BLaER1 (cell line): ENCODE measurements around the gene KLHDC4.

Source experiments
- H3K27ac ChIP-seq: shearing (Covaris generic); formaldehyde crosslinking; 2 replicates; pipeline ENCODE4 v1.8.1; 2022
- H3K27me3 ChIP-seq: shearing (Covaris generic); formaldehyde crosslinking; 2 replicates; pipeline ENCODE4 v1.8.1; 2022
- H3K36me3 ChIP-seq: shearing (Covaris generic); formaldehyde crosslinking; 2 replicates; pipeline ENCODE4 v1.8.1; 2022
- H3K4me1 ChIP-seq: shearing (Covaris generic); formaldehyde crosslinking; 2 replicates; pipeline ENCODE4 v1.8.1; 2022
- H3K4me2 ChIP-seq: shearing (Covaris generic); formaldehyde crosslinking; 2 replicates; pipeline ENCODE4 v1.8.1; 2022
- H3K4me3 ChIP-seq: shearing (Covaris generic); formaldehyde crosslinking; 2 replicates; pipeline ENCODE4 v1.8.1; 2022
- H3K9ac ChIP-seq: shearing (Covaris generic); formaldehyde crosslinking; 2 replicates; pipeline ENCODE4 v1.8.1; 2022
- H3K9me3 ChIP-seq: shearing (Covaris generic); formaldehyde crosslinking; 2 replicates; pipeline ENCODE4 v1.8.1; 2022
- H4K20me1 ChIP-seq: shearing (Covaris generic); formaldehyde crosslinking; 2 replicates; pipeline ENCODE4 v1.8.1; 2022
- Cebpa-rat ChIP-seq: shearing (Covaris generic); IDR thresholded peaks from 2 replicates; pipeline ENCODE4 v1.8.1; 2022

Gene KLHDC4

DNA sequence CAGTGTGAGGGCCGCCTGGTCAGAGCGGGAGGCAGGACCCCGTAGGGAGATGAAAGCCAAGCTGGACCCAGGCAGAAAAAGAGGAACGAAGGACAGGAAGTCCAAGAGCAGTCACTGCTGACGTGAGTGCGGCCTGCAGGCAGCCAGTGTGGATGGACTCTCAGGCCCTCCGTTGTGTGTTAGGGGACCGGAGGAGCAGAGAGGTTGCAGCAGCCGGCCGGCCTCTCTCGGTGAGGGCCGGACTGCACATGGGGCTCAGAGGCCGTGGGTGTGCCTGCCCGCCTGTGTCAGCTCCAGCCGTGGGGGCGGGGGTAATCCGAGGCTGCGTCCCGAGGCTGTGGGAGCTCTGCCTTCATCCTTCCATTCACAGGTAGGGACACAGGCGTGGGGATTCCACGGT is 96.1 kb downstream of the KLHDC4 start:
- H3K9me3 ChIP-seq, result no peaks in the 10 kb centered on the region
- no peak overlapping the region for H3K9ac ChIP-seq
- H3K4me3 ChIP-seq, result no peak overlapping the region
- H3K36me3 ChIP-seq, result no peaks in the 10 kb centered on the region
- no peak overlapping the region for H3K27ac ChIP-seq
- peaks cover 36% of the 10 kb centered on the region for H3K4me1 ChIP-seq
- no peak overlapping the region for H3K4me2 ChIP-seq
- TF ChIP-seq Cebpa-rat, result no peak
- H3K27me3 ChIP-seq, result no peaks in the 10 kb centered on the region
- no peaks in the 10 kb centered on the region for H4K20me1 ChIP-seq

DNA sequence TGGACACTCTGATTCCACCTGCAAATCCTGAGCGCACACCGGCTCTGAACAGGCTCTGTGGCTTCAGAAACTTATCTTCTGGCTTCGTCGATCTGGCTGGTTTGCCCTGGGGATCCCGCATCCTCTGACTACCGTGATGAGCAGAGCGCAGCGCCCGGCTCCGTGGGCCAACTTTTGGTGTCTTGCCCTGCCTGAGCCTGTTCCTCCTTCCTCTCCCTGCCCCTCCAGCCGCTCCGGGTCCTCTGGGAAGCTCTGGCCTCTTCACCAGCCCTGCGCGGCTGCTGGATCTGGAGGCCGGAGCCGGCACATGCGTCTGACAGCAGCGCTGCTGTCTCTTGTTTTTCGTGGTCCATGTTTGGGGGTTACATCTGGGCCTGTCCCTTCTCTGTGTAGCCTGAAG is 97.8 kb downstream of the KLHDC4 start:
- H3K4me3 ChIP-seq, result no peak overlapping the region
- H4K20me1 ChIP-seq, result no peaks in the 10 kb centered on the region
- H3K27ac ChIP-seq, result no peak overlapping the region
- peak overlapping the region; percentile 3; the same call in 1 of the 2 replicates for H3K4me2 ChIP-seq
- no peak overlapping the region for H3K9ac ChIP-seq
- no peaks in the 10 kb centered on the region for H3K9me3 ChIP-seq
- no peaks in the 10 kb centered on the region for H3K27me3 ChIP-seq
- no peaks in the 10 kb centered on the region for H3K36me3 ChIP-seq
- no peak for TF ChIP-seq Cebpa-rat
- peaks cover 24% of the 10 kb centered on the region for H3K4me1 ChIP-seq

- H3K27ac ChIP-seq, result no peak overlapping the region
- H3K9ac ChIP-seq, result no peak overlapping the region
- no peak for TF ChIP-seq Cebpa-rat
- no peak overlapping the region for H3K4me3 ChIP-seq
- no peaks in the 10 kb centered on the region for H3K36me3 ChIP-seq
- no peaks in the 10 kb centered on the region for H3K9me3 ChIP-seq
- no peaks in the 10 kb centered on the region for H3K27me3 ChIP-seq
- peaks cover 26% of the 10 kb centered on the region for H3K4me1 ChIP-seq
- H4K20me1 ChIP-seq, result no peaks in the 10 kb centered on the region
- no peak overlapping the region for H3K4me2 ChIP-seq
Observed at GRCh38 chr16:87667443-87667842, 98.3 kb downstream of the KLHDC4 start.

- Histone ChIP-seq H3K27me3 (no peaks in the 10 kb centered on the region), H4K20me1 (no peaks in the 10 kb centered on the region), H3K9ac (no peak overlapping the region), H3K4me3 (no peak overlapping the region), H3K4me1 (peaks cover 30% of the 10 kb centered on the region), H3K36me3 (no peaks in the 10 kb centered on the region), H3K9me3 (no peaks in the 10 kb centered on the region), H3K27ac (no peak overlapping the region), H3K4me2 (peak overlapping the region; percentile 27; the same call in 1 of the 2 replicates)
- no peak for TF ChIP-seq Cebpa-rat
Observed at GRCh38 chr16:87666919-87667318, 98.9 kb downstream of the KLHDC4 start.

DNA sequence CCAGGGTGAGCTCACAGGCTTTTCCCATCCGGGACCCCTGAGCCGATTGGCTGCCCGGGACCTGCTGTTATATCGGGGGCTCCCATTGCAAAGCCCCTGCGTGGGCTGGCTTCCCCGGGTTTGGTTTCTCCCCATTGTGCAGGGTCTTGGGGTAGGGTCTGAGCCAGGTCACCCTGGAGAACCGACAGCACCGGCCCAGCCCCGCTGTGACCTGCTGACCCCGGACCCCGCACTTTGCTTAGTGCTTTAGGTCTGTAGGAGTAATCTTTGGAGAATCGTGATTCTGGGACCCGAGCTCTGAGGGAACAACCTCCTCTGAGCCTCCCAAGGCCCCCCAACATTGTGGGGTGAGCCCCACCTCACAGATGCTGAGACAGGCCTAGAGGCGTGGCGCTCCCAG is 100.6 kb downstream of the KLHDC4 start:
- peaks cover 27% of the 10 kb centered on the region for H3K4me1 ChIP-seq
- no peak for TF ChIP-seq Cebpa-rat
- H3K27me3 ChIP-seq, result peaks cover 13% of the 10 kb centered on the region
- no peaks in the 10 kb centered on the region for H3K36me3 ChIP-seq
- peaks cover 13% of the 10 kb centered on the region; the same call in 1 of the 2 replicates for H4K20me1 ChIP-seq
- H3K4me2 ChIP-seq, result no peak overlapping the region
- H3K9me3 ChIP-seq, result no peaks in the 10 kb centered on the region
- H3K27ac ChIP-seq, result no peak overlapping the region
- no peak overlapping the region for H3K4me3 ChIP-seq
- no peak overlapping the region for H3K9ac ChIP-seq

DNA sequence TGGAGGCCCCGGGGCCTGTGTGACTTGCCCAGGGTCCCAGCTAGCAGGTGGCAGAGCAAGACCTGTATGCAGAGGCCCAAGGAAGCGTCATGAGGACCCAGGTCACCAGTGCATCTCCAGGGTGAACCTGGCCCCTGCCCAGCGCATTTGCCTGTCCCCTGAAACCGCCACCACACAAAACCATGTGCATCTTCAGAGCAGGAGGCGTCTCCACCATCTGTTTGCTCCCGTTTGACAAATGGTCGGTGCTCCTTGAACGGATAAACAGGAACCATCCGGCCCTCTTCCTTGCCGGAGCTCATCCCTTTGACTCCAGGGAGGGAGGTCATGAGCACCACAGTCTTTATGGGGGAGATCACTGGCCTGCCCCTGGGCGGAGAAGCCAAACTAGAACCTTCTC is 101.0 kb downstream of the KLHDC4 start:
- Histone ChIP-seq H4K20me1 (peaks cover 17% of the 10 kb centered on the region; the same call in 1 of the 2 replicates), H3K4me3 (no peak overlapping the region), H3K4me1 (peaks cover 27% of the 10 kb centered on the region), H3K36me3 (no peaks in the 10 kb centered on the region), H3K4me2 (no peak overlapping the region), H3K27ac (no peak overlapping the region), H3K9me3 (no peaks in the 10 kb centered on the region), H3K9ac (no peak overlapping the region), H3K27me3 (peaks cover 14% of the 10 kb centered on the region)
- TF ChIP-seq Cebpa-rat, result no peak

GRCh38 chr16:87662254-87663204 is 103.3 kb downstream of the KLHDC4 start:
- Histone ChIP-seq H3K9me3 (peaks cover 6% of the 10 kb centered on the region; the same call in 1 of the 2 replicates), H3K4me1 (peaks cover 19% of the 10 kb centered on the region), H4K20me1 (peaks cover 20% of the 10 kb centered on the region; the same call in 1 of the 2 replicates), H3K4me2 (peak overlapping the region; percentile 32; the same call in 1 of the 2 replicates), H3K9ac (no peak overlapping the region), H3K27me3 (peaks cover 14% of the 10 kb centered on the region), H3K27ac (no peak overlapping the region), H3K4me3 (no peak overlapping the region), H3K36me3 (no peaks in the 10 kb centered on the region)
- no peak for TF ChIP-seq Cebpa-rat

DNA sequence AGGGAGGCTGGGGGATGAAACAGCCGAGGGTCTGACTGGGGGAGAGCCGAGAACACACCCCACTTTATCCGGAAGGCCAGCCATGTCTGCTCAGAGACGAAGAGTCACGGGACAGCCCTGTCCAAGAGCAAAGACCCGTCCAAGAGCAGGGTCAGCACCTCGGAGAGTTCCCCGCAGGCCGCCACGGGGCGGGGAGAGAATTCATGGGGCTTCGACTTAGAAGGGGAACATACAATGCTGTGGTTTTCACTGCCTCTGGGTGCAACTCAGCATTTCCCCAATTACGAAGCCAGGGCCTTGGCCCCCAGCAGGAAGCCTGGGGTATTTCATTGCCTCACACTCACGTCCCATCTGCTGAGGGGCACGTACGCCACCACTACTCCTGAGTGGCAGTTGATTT is 104.2 kb downstream of the KLHDC4 start:
- H4K20me1 ChIP-seq, result peaks cover 20% of the 10 kb centered on the region; the same call in 1 of the 2 replicates
- H3K27me3 ChIP-seq, result peaks cover 14% of the 10 kb centered on the region
- H3K4me3 ChIP-seq, result no peak overlapping the region
- peaks cover 12% of the 10 kb centered on the region for H3K4me1 ChIP-seq
- H3K4me2 ChIP-seq, result peak overlapping the region; percentile 32; the same call in 1 of the 2 replicates
- no peak overlapping the region for H3K27ac ChIP-seq
- H3K9me3 ChIP-seq, result peaks cover 6% of the 10 kb centered on the region; the same call in 1 of the 2 replicates
- no peak overlapping the region for H3K9ac ChIP-seq
- H3K36me3 ChIP-seq, result no peaks in the 10 kb centered on the region
- no peak for TF ChIP-seq Cebpa-rat

DNA sequence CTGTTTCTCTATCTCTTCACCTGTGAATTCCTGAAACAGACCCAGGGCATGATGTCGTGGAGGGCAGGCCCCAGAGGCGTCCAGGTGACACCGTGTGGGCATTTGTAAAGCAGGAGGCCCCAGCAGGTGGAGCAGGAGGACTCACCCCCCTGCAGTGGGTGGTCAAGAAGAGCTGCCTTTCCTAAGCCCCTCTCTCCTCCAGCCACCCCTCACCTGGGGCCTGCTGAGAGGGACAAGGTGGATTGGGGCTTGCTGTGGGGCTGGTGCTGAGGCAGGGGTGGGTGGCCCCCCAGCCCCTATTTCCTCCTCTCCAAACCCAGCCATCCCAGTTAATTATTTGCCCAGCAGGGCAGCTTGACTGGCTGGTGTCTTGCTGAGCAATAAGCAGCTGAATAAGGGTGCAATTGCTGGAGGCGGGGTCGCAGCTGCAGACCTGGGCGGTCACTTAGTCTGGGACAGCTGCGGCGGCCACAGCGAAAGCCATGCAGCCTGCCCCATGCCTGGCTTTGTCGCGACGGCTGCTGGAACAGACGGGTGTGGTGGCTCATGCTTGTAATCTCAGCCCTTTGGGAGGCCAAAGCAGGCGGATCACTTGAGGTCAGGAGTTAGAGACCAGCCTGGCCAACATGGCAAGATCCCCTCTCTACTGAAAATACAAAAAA is 107.1 kb downstream of the KLHDC4 start:
- peaks cover 14% of the 10 kb centered on the region for H3K27me3 ChIP-seq
- H3K4me2 ChIP-seq, result no peak overlapping the region

More for the DNA sequence above, 107.1 kb downstream of the KLHDC4 start:
- Histone ChIP-seq H3K4me3 (no peak overlapping the region), H3K4me1 (peaks cover 10% of the 10 kb centered on the region), H4K20me1 (peaks cover 20% of the 10 kb centered on the region; the same call in 1 of the 2 replicates), H3K36me3 (no peaks in the 10 kb centered on the region), H3K27ac (no peak overlapping the region), H3K9me3 (peaks cover 6% of the 10 kb centered on the region; the same call in 1 of the 2 replicates), H3K9ac (no peak overlapping the region)
- no peak for TF ChIP-seq Cebpa-rat
